Endothelial cell of umbilical vein (primary cell): ENCODE measurements around the gene AFG3L2. TPM values are rescaled to one million over a fixed set of nuclear protein-coding genes. Genes with fewer than 3 reads are reported as not detected.

Source experiments
- BruUV-seq: library from RNA; stranded (reverse); fragments of 400-500 nt; replicated peaks from 2 replicates; lab custom pipeline; 2021; lab: Mats Ljungman, UMichigan
- CTCF ChIA-PET: fragments of 300-600, 350-600 bp; sonication (Branson Sonifier 250); formaldehyde crosslinking; loops from one replicate; lab custom pipeline; 2021; ENCODE audit warnings: antibody characterized with exemption, inconsistent platforms; lab: Charles Lee
- POLR2A ChIA-PET: fragments of 300-600, 350-600 bp; sonication (Branson Sonifier 250); formaldehyde crosslinking; loops from one replicate; lab custom pipeline; 2021; ENCODE audit warnings: antibody characterized with exemption, inconsistent platforms; lab: Charles Lee
- DNase-seq: peaks from one replicate; pipeline ENCODE4 v3.0.0-alpha.2; 2011; ENCODE audit warnings: low read depth, low spot score
- FAIRE-seq: peaks from 2 replicates; lab custom pipeline; 2011; peaks lifted over from hg19 to GRCh38; lab: Jason Lieb, UNC
- H2AFZ ChIP-seq: 2 replicates; pipeline ENCODE4 v1.6.0; 2012; ENCODE audit warnings: low read depth, low read length, control low read depth, inconsistent platforms
- H3K27ac ChIP-seq: 2 replicates; pipeline ENCODE4 v1.5.1; 2011; ENCODE audit warnings: low read depth, mild to moderate bottlenecking, control low read depth, low read length, moderate library complexity; ENCODE audit not compliant: insufficient read depth
- H3K27me3 ChIP-seq, 2 experiments: 2 replicates each; pipeline versions ENCODE4 v1.6.0 to v1.6.1; 2011; ENCODE audit warnings: low read length in 2 of 2, mixed read lengths in 1 of 2; ENCODE audit not compliant: control insufficient read depth in 2 of 2, insufficient read depth in 2 of 2
- H3K36me3 ChIP-seq, 2 experiments: 2 replicates in 1 of 2; 3 replicates in 1 of 2; pipeline ENCODE4 v1.5.1; 2011; ENCODE audit warnings: low read length in 2 of 2, mild to moderate bottlenecking in 1 of 2, moderate library complexity in 1 of 2; ENCODE audit not compliant: control insufficient read depth in 2 of 2, insufficient read depth in 2 of 2; ENCODE audit errors: extremely low read depth in 1 of 2
- H3K4me1 ChIP-seq: 3 replicates; pipeline ENCODE4 v1.5.1; 2011; ENCODE audit warnings: mild to moderate bottlenecking, low read length; ENCODE audit not compliant: control insufficient read depth, insufficient read depth; ENCODE audit errors: extremely low read depth
- H3K4me2 ChIP-seq: 2 replicates; pipeline ENCODE4 v1.6.1; 2011; ENCODE audit warnings: low read length, control low read depth, mixed read lengths; ENCODE audit not compliant: insufficient read depth
- H3K4me3 ChIP-seq, 3 experiments: fragments of 200-600 bp in 1 of 3; sonication (generic), shearing (Covaris generic) in 1 of 3; replicated peaks in 1 of 3; 2 replicates each; pipeline ENCODE4 v1.5.1; 2011 to 2016; ENCODE audit warnings: control low read depth in 3 of 3, low read length in 3 of 3, mild to moderate bottlenecking in 2 of 3, inconsistent platforms in 1 of 3, low read depth in 1 of 3, moderate library complexity in 1 of 3; ENCODE audit not compliant: insufficient read depth in 1 of 3
- H3K79me2 ChIP-seq: 2 replicates; pipeline ENCODE4 v1.6.0; 2012; ENCODE audit warnings: low read length, inconsistent platforms; ENCODE audit not compliant: control insufficient read depth, insufficient read depth
- H3K9ac ChIP-seq: replicated peaks from 2 replicates; pipeline ENCODE3; 2011; ENCODE audit warnings: low read length, control low read depth; ENCODE audit not compliant: insufficient read depth; ENCODE audit errors: extremely low read depth
- H3K9me1 ChIP-seq: replicated peaks from 3 replicates; pipeline ENCODE4 v1.6.0; 2011; ENCODE audit warnings: mild to moderate bottlenecking, low read length; ENCODE audit not compliant: control insufficient read depth, insufficient read depth; ENCODE audit errors: extremely low read depth
- H3K9me3 ChIP-seq: replicated peaks from 2 replicates; pipeline ENCODE4 v1.5.1; 2012; ENCODE audit warnings: low read length, inconsistent platforms; ENCODE audit not compliant: control insufficient read depth, insufficient read depth
- H4K20me1 ChIP-seq: replicated peaks from 2 replicates; pipeline ENCODE3; 2011; ENCODE audit warnings: mild to moderate bottlenecking, low read length; ENCODE audit not compliant: control insufficient read depth, insufficient read depth; ENCODE audit errors: extremely low read depth
- FOS ChIP-seq: IDR thresholded peaks from 2 replicates; pipeline ENCODE4 v1.6.1; 2011; ENCODE audit warnings: mild to moderate bottlenecking, low read length, moderate library complexity, borderline replicate concordance; ENCODE audit not compliant: insufficient read depth
- JUN ChIP-seq: IDR thresholded peaks from 2 replicates; pipeline ENCODE4 v1.6.1; 2011; ENCODE audit warnings: borderline replicate concordance, low read depth; ENCODE audit not compliant: insufficient read length, insufficient read depth
- MYC ChIP-seq: IDR thresholded peaks from one replicate; pipeline ENCODE4 v1.6.1; 2011; ENCODE audit warnings: mild to moderate bottlenecking, low read depth, low read length
- dilution Hi-C: fragments of 300-500 bp; cut with MboI; formaldehyde crosslinking; loops from one replicate; pipeline ENCODE4 v1.15.0; 2019; ENCODE audit warnings: low sequenced_read_pairs; ENCODE audit not compliant: extremely low pct_ligation_motif_present
- intact Hi-C: fragments of 100-400 bp; cut with micrococcal nuclease; formaldehyde crosslinking; loops from one replicate; pipeline ENCODE4 v1.10.0; 2022
- polyA plus RNA-seq, 4 experiments: library from polyadenylated mRNA; depleted of rRNA in 3 of 4; stranded (reverse) in 3 of 4; unstranded in 1 of 4; fragments of >200 nt; gene quantifications; 2 replicates each; pipeline versions ENCODE4 v1.2.1 to v1.2.3, GENCODE V29; 2011 to 2012; ENCODE audit warnings: missing spikeins in 1 of 4
- total RNA-seq: library from RNA; stranded (reverse); gene quantifications from 2 replicates; pipeline ENCODE4 v1.2.3, GENCODE V29; 2021

The AFG3L2 gene
- total and polyA plus RNA-seq, 2 donors (not counting 3 experiments of a cell fraction or from before 2014, with no cell fraction given), result 19.3 to 42.4 TPM

DNA sequence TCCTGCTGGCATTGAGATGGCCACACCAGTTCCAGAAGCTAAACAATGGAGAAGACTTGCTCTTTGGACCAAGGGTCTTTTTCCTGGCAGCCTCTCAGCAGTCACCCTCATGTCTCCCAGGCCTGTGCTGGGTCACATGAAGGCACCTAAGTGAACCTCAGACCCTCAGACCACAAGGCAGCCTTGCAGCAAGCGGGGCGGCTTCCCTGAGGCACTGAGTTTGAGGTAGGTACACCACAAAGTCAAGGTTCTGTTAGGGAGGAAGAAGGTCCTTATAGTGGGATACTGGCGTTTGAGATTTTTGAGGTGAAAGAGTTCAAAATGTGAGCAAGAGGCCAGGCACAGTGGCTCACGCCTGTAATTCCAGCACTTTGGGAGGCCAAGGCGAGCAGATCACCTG, 22.2 kb upstream of the AFG3L2 start:
- Histone ChIP-seq H3K27ac (no peak overlapping the region), H3K27me3 (no peaks in the 10 kb centered on the region), H3K79me2 (no peaks in the 10 kb centered on the region), H3K4me2 (no peak overlapping the region), H2AFZ (no peak overlapping the region), H3K9me1 (no peaks in the 10 kb centered on the region), H4K20me1 (no peaks in the 10 kb centered on the region), H3K36me3 (no peaks in the 10 kb centered on the region), H3K4me3 (no peak overlapping the region), H3K9me3 (no peaks in the 10 kb centered on the region), H3K9ac (no peak overlapping the region), H3K4me1 (peaks cover 8% of the 10 kb centered on the region)
- no peak for FAIRE-seq
- POLR2A ChIA-PET, result no interaction called here
- dilution Hi-C loops (no loop called here), intact Hi-C loops (no loop called here)
- DNase-seq, result no peak
- TF ChIP-seq JUN, result no peak
- no TSS peak for BruUV-seq
- CTCF ChIA-PET, result no interaction called here

DNA sequence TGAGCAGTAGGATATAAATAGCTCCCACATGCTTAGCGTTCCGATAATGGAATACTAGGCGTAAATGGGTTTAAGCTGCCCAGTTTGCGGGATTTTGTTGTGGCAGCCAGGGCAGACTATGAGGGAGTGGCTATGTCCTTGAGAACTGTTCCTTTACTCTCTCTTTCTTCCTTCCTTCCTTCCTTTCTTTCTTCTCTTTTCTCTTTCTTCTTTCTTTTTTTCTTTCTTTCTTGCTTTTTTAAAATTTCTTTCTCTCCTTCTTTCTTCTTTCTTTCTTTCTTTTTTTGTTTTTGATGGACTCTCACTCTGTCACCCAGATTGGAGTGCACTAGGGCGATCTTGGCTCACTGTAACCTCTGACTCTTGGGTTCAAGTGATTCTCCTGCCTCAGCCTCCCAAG, 21.6 kb upstream of the AFG3L2 start:
- CTCF ChIA-PET, result no interaction called here

More for the DNA sequence above, 21.6 kb upstream of the AFG3L2 start:
- no TSS peak for BruUV-seq
- no peaks in the 10 kb centered on the region for H3K36me3 ChIP-seq
- H3K4me3 ChIP-seq, result no peak overlapping the region
- no peaks in the 10 kb centered on the region for H3K9me1 ChIP-seq
- no peaks in the 10 kb centered on the region for H3K79me2 ChIP-seq
- H2AFZ ChIP-seq, result no peak overlapping the region
- dilution Hi-C loops, result no loop called here
- intact Hi-C loops, result no loop called here
- no peak for TF ChIP-seq MYC
- TF ChIP-seq FOS, result no peak
- H3K9me3 ChIP-seq, result no peaks in the 10 kb centered on the region
- no peak overlapping the region for H3K27ac ChIP-seq
- peaks cover 2% of the 10 kb centered on the region for H3K4me1 ChIP-seq
- H3K4me2 ChIP-seq, result no peak overlapping the region
- no peaks in the 10 kb centered on the region for H3K27me3 ChIP-seq
- DNase-seq (no peak), FAIRE-seq (no peak)
- POLR2A ChIA-PET, result no interaction called here
- no peak overlapping the region for H3K9ac ChIP-seq
- H4K20me1 ChIP-seq, result no peaks in the 10 kb centered on the region
